GM12874 (cell line): ENCODE data around the gene ADAM15.

Source experiments
- TF ChIP-seq, protein P1 (sequence below): IDR thresholded peaks from 2 replicates; pipeline ENCODE4 v1.5.1; 2011; ENCODE audit warnings: low read depth, mild to moderate bottlenecking, control low read depth, low read length, moderate library complexity; ENCODE audit not compliant: insufficient read depth

The ADAM15 gene

GRCh38 chr1:155029513-155030242 lies 21.4 kb upstream of the ADAM15 start:
- TF ChIP-seq, protein P1, sequence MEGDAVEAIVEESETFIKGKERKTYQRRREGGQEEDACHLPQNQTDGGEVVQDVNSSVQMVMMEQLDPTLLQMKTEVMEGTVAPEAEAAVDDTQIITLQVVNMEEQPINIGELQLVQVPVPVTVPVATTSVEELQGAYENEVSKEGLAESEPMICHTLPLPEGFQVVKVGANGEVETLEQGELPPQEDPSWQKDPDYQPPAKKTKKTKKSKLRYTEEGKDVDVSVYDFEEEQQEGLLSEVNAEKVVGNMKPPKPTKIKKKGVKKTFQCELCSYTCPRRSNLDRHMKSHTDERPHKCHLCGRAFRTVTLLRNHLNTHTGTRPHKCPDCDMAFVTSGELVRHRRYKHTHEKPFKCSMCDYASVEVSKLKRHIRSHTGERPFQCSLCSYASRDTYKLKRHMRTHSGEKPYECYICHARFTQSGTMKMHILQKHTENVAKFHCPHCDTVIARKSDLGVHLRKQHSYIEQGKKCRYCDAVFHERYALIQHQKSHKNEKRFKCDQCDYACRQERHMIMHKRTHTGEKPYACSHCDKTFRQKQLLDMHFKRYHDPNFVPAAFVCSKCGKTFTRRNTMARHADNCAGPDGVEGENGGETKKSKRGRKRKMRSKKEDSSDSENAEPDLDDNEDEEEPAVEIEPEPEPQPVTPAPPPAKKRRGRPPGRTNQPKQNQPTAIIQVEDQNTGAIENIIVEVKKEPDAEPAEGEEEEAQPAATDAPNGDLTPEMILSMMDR, result no peak

DNA sequence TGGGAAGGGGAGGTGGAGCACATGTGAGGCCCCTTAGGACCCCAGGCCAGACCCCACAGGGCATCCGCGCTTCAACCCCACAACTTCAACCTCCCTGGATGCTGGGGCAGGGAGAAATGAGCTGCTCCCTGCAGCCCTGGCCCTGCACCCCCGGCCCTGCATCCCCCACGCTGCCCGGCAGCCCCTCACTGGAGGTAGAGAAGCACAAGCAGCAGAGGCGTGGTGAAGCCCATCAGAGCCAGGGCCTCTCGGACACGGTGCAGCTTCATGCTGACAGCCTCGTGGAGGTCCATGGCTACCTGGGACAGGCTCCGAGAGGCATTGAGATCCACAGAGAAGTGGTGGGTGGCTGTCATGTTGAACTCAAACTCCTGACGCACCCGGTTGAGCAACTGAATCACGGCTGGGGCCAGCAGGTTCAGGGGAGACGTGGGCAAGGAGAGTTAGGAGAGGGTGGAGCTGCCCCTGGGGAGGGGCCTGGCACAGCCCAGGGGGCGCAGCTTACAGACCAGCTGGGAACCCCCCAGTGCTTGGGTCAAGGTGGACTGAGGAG lies 20.8 kb upstream of the ADAM15 start:
- TF ChIP-seq, protein P1, result no peak

- TF ChIP-seq, protein P1, result no peak
Observed at GRCh38 chr1:155030899-155031298, 20.2 kb upstream of the ADAM15 start.

- TF ChIP-seq, protein P1, result no peak
Observed at GRCh38 chr1:155032886-155033285, 18.2 kb upstream of the ADAM15 start.

GRCh38 chr1:155033524-155033923 lies 17.6 kb upstream of the ADAM15 start, which contains the start of the genes DCST1 and DCST2:
Gene DCST1 (plus strand): TSS chr1:155033824. CDS start chr1:155034037, 213 bp downstream.
Gene DCST2 (minus strand): TSS chr1:155033781. CDS start chr1:155033701, 80 bp downstream.
- TF ChIP-seq, protein P1, result no peak

DNA sequence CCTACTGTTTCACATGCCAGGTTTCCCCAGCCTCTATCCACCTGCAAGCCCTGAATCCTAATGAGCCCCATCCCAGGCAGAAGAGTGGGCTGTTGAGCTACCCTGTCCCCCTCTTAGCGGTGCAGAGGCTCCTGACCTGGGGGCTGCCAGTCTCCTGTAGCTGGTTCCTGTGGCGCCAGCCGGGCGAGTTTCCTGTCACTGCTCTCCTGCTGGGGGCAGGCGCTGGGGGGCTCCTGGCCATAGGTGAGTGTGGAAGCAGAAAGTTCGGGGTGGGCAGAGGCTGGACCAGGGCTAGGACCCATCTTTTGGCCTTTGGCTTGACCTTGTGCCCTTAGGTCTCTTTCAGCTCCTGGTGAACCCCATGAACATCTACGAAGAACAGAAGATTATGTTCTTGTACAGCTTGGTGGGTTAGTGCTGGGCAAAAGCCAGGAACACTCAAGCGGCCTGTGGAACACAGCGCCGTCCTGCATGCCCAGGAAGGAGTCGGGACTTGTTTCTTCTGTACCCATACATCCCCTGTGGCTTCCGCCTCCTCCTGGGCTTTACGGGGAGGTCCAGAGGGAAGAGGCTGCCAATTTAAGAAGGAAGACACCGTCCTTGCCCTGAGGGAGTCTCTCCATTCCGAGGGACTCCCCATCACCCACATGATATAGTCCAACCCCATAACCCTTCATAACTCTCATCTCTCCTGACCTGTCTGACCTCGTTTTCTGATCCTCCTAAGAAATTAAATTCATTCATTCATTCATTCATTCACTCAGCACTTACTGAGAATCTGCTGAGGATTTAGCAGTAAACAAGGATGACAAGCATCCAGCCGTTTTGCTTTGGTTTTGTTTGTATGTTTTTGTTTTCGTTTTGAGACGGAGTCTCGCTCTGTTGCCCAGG lies 16.6 kb upstream of the ADAM15 start:
- TF ChIP-seq, protein P1, result no peak

GRCh38 chr1:155035936-155036335 lies 15.2 kb upstream of the ADAM15 start:
- TF ChIP-seq, protein P1, result no peak
